ENCODE data around the gene CSMD2.
A peak's percentile ranks its signal among the peaks of the same experiment; 100 is the strongest.
"Not testable (repeated sequence)": the region's sequence is repeated elsewhere in the genome, so short reads cannot be mapped to it uniquely, and the experiment has no call there.

CSMD2 gene

GRCh38 chr1:34028381-34029055, 136.5 kb downstream of the CSMD2 start:
- Mint-ChIP-seq H3K4me3 (no peak overlapping the region), H3K27ac (no peak overlapping the region), H3K36me3 (ENCODE audit: low read depth) (no peaks in the 10 kb centered on the region), H3K4me1 (no peaks in the 10 kb centered on the region), H3K27me3 (peaks cover 20% of the 10 kb centered on the region), H3K9me3 (no peaks in the 10 kb centered on the region)
- ATAC-seq: no peak
- DNase-seq: no peak

- no peak for DNase-seq
- H3K4me1 Mint-ChIP-seq: no peaks in the 10 kb centered on the region
- H3K36me3 Mint-ChIP-seq (ENCODE audit: low read depth): no peaks in the 10 kb centered on the region
- no peak overlapping the region for H3K27ac Mint-ChIP-seq
- H3K27me3 Mint-ChIP-seq: peaks cover 15% of the 10 kb centered on the region
- H3K4me3 Mint-ChIP-seq: no peak overlapping the region
- no peaks in the 10 kb centered on the region for H3K9me3 Mint-ChIP-seq
- ATAC-seq: no peak
These were observed 139.4 kb downstream of the CSMD2 start for GRCh38 chr1:34025675-34026074.

DNA sequence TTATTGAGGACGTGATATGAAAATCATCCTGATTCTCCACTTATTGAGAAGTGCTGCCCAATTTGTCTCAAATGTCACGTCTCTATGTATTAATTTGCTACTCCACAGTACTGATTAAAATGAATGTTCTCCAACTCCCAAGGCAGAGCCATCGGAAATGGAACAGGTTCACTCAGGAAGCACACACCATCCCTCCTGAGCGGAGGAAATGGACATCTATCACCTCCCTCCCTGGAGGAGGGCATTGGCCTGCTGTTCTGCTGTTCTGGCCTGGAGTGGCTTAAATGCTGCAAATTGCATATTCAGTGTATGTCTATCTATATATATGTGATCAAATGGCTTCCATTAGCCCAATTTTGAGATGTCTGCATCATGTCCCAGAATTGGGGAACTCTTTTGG, 140.5 kb downstream of the CSMD2 start:
- peaks cover 15% of the 10 kb centered on the region for H3K27me3 Mint-ChIP-seq
- no peak overlapping the region for H3K4me3 Mint-ChIP-seq
- no peak for ATAC-seq
- H3K9me3 Mint-ChIP-seq: no peaks in the 10 kb centered on the region
- no peaks in the 10 kb centered on the region for H3K4me1 Mint-ChIP-seq
- DNase-seq: no peak
- no peaks in the 10 kb centered on the region for H3K36me3 Mint-ChIP-seq (ENCODE audit: low read depth)
- no peak overlapping the region for H3K27ac Mint-ChIP-seq

DNA sequence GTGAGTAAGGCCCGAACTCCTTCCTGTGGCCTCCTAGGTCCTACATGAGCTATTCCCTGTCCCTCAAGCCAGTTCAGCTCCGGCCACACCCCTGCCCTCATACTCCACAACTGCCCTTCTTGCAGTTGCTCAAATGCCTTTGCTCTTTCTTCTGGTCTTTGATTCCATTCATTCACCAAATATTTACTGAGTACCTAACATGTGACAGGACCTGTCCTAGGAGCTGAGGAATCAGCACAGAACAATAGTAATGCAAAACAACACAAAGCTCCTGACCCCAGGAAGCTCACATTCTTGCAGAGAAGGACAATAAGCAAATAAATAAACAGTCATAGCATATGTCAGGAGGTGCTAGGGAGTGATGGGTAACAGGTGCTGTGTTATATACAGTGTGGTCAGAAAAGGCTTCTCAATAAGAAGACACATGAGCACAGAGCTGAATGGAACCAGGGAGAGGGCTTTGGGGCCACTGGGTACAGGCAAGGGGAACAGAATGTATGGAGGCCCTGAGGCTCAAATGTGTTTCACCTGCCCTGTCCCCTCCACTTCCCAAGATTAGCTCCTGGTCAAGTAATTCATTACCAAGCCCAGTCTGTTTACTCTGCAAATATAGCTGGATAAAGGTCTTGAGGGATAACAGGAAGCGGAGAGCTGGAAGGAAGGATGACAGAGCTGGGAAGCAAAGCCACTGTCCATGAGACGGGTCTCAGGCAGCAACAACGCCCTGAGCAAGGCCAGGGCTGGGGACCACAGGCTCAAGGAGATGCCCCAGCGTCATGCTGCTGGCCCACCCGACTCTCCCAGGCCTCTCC, 145.1 kb downstream of the CSMD2 start:
- DNase-seq (no peak), ATAC-seq (no peak)
- Mint-ChIP-seq H3K4me1 (no peaks in the 10 kb centered on the region), H3K9me3 (no peaks in the 10 kb centered on the region), H3K4me3 (no peak overlapping the region), H3K36me3 (ENCODE audit: low read depth) (no peaks in the 10 kb centered on the region), H3K27me3 (peaks cover 5% of the 10 kb centered on the region), H3K27ac (no peak overlapping the region)

- DNase-seq (no peak), ATAC-seq (no peak)
- peaks cover 9% of the 10 kb centered on the region for H3K27me3 Mint-ChIP-seq
- H3K4me3 Mint-ChIP-seq: no peak overlapping the region
- no peaks in the 10 kb centered on the region for H3K4me1 Mint-ChIP-seq
- no peaks in the 10 kb centered on the region for H3K36me3 Mint-ChIP-seq (ENCODE audit: low read depth)
- H3K9me3 Mint-ChIP-seq: no peaks in the 10 kb centered on the region
- no peak overlapping the region for H3K27ac Mint-ChIP-seq
These were observed 146.7 kb downstream of the CSMD2 start for GRCh38 chr1:34018285-34018684.

DNA sequence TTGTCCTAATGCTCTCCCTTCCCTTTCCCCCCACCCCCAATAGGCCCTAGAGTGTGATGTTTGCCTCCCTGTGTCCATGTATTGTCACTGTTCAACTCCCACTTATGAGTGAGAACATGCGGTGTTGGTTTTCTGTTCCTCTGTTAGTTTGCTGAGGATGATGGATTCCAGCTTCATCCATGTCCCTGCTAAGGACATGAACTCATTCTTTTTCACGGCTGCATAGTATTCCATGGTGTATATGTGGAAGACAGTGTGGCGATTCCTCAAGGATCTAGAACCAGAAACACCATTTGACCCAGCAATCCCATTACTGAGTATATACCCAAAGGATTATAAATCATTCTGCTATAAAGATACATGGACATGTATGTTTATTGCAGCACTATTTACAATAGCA, 148.7 kb downstream of the CSMD2 start:
- not testable (repeated sequence) for H3K27ac Mint-ChIP-seq; DNase-seq; H3K36me3 Mint-ChIP-seq (ENCODE audit: low read depth); ATAC-seq; H3K27me3 Mint-ChIP-seq; H3K4me1 Mint-ChIP-seq; H3K9me3 Mint-ChIP-seq; H3K4me3 Mint-ChIP-seq

DNA sequence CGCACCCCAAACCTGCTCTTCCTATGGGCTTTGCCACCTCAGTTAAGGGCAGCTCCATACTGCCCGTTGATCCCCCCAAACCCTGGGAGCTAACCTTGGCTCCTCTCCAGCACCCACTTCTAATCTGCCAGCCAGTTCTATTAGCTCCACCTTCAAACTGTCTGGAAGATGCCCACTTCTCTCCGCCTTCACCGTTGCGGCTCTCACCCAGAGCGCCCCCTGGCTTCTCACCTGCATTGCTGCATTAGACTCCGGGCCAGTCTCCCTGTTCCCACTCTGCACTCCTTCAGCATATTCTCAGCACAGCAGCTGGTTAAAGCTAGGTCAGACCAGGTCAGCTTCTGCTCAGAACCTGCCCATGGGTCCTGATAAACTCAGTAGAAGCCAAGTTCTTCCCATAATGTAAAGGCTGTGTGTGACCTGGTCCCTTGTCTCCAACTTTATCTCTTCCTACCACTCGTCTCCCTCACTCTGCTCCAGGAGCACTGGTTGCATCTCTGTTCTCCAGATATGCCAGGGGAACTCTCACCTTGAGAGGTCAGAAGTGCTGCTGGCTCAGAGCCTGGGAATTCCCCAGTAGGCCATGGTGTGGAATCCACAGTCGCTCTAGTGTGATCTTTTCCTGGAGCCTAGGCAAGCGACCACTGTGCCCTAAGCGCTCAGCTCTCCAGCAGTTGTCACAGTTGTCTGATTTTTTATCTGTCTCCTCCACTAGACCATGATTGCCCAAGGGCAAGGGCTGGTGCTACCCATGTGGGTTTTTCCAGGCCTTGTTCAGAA, 150.9 kb downstream of the CSMD2 start:
- no peaks in the 10 kb centered on the region for H3K36me3 Mint-ChIP-seq (ENCODE audit: low read depth)
- DNase-seq: peak; percentile 21
- H3K4me1 Mint-ChIP-seq: no peaks in the 10 kb centered on the region
- H3K9me3 Mint-ChIP-seq: no peaks in the 10 kb centered on the region
- no peak overlapping the region for H3K4me3 Mint-ChIP-seq
- ATAC-seq: no peak
- H3K27me3 Mint-ChIP-seq: peaks cover 8% of the 10 kb centered on the region
- no peak overlapping the region for H3K27ac Mint-ChIP-seq

DNA sequence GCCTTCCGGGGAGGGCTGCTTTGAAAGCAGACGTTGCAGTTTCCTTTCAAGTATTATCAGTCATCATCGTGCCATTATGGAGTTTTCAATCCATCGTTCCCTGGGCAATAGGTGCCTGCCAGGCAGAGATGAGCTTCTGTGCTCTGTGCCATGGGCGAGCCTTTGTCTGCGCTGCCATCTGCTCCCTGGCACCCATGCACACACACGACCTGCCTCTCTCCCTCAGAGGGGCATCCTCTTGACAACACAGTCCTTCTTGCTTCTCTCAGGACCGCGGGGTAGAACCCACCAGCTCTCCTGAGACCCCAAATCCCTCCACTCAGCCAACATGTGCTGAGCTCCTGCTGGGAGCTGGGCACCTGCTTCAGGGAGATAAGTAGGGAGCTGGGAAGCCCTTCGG, 151.9 kb downstream of the CSMD2 start:
- H3K27ac Mint-ChIP-seq: no peak overlapping the region
- H3K4me3 Mint-ChIP-seq: no peak overlapping the region
- H3K4me1 Mint-ChIP-seq: no peaks in the 10 kb centered on the region
- H3K9me3 Mint-ChIP-seq: no peaks in the 10 kb centered on the region
- DNase-seq: no peak
- no peak for ATAC-seq
- H3K27me3 Mint-ChIP-seq: peaks cover 8% of the 10 kb centered on the region
- H3K36me3 Mint-ChIP-seq (ENCODE audit: low read depth): no peaks in the 10 kb centered on the region

GRCh38 chr1:34009340-34009985, 155.6 kb downstream of the CSMD2 start:
- Mint-ChIP-seq H3K9me3 (no peaks in the 10 kb centered on the region), H3K27me3 (peaks cover 8% of the 10 kb centered on the region), H3K36me3 (ENCODE audit: low read depth) (no peaks in the 10 kb centered on the region), H3K4me1 (no peaks in the 10 kb centered on the region), H3K27ac (no peak overlapping the region), H3K4me3 (no peak overlapping the region)
- DNase-seq: no peak
- ATAC-seq: no peak

DNA sequence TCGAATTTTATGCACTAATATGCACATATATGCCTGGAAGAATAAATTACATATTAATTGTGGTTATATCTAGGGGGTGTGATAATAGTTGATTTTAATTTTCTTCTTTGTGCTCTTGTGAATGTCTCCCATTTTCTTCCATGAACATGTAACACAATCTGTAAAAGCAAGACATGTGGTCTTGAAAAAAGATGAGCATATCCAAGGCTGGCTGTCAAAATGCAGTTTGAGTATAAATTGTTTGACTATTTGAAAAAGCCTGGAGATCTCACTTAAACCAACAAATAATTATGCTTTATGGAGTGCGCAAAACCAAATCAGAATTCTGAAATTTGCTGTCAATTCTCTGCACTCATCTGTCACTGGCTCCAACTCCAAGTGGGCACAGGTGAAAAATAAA, 157.3 kb downstream of the CSMD2 start:
- no peak overlapping the region for H3K27ac Mint-ChIP-seq
- no peaks in the 10 kb centered on the region for H3K4me1 Mint-ChIP-seq
- no peaks in the 10 kb centered on the region for H3K36me3 Mint-ChIP-seq (ENCODE audit: low read depth)
- no peaks in the 10 kb centered on the region for H3K9me3 Mint-ChIP-seq
- no peak overlapping the region for H3K4me3 Mint-ChIP-seq
- peaks cover 3% of the 10 kb centered on the region for H3K27me3 Mint-ChIP-seq
- ATAC-seq (no peak), DNase-seq (no peak)

- no peak overlapping the region for H3K27ac Mint-ChIP-seq
- ATAC-seq: no peak
- H3K27me3 Mint-ChIP-seq: peaks cover 2% of the 10 kb centered on the region
- no peaks in the 10 kb centered on the region for H3K36me3 Mint-ChIP-seq (ENCODE audit: low read depth)
- no peak overlapping the region for H3K4me3 Mint-ChIP-seq
- H3K4me1 Mint-ChIP-seq: no peaks in the 10 kb centered on the region
- no peaks in the 10 kb centered on the region for H3K9me3 Mint-ChIP-seq
- DNase-seq: no peak
These were observed 159.7 kb downstream of the CSMD2 start for GRCh38 chr1:34005309-34005708.

DNA sequence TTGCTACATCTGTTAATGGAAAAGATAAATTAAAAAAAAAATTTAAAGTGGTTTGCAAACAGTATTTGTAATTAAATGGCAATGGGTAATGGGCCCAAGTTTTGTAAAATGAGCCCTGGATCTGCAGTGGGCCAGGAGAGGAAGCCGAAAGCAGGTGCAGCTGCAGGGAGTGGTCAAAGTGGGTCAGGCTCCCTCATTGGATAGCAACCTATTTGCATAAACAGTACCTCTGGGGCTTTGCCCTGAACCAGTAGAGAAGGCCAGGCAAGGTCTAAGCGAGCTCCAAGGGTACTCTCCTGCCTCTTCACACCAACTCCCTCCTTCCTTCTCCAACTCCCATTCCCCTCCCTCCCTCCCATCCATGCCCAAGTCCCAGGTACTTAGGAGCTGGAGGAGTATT, 162.2 kb downstream of the CSMD2 start:
- Mint-ChIP-seq H3K9me3 (no peaks in the 10 kb centered on the region), H3K4me3 (no peak overlapping the region), H3K27me3 (peaks cover 2% of the 10 kb centered on the region), H3K4me1 (no peaks in the 10 kb centered on the region), H3K27ac (no peak overlapping the region), H3K36me3 (ENCODE audit: low read depth) (no peaks in the 10 kb centered on the region)
- DNase-seq: no peak
- no peak for ATAC-seq

GRCh38 chr1:33997127-33998036, 167.6 kb downstream of the CSMD2 start:
- no peaks in the 10 kb centered on the region for H3K9me3 Mint-ChIP-seq
- DNase-seq (no peak), ATAC-seq (no peak)
- H3K27me3 Mint-ChIP-seq: peaks cover 8% of the 10 kb centered on the region
- H3K4me3 Mint-ChIP-seq: no peak overlapping the region
- no peaks in the 10 kb centered on the region for H3K36me3 Mint-ChIP-seq (ENCODE audit: low read depth)
- H3K4me1 Mint-ChIP-seq: no peaks in the 10 kb centered on the region
- H3K27ac Mint-ChIP-seq: no peak overlapping the region

- Mint-ChIP-seq H3K36me3 (ENCODE audit: low read depth) (no peaks in the 10 kb centered on the region), H3K4me1 (no peaks in the 10 kb centered on the region), H3K27me3 (peaks cover 10% of the 10 kb centered on the region), H3K4me3 (no peak overlapping the region), H3K9me3 (no peaks in the 10 kb centered on the region), H3K27ac (no peak overlapping the region)
- DNase-seq: no peak
- no peak for ATAC-seq
These were observed 168.7 kb downstream of the CSMD2 start for GRCh38 chr1:33996281-33996680.
